Measurements from ENCODE around the gene SCFD2.
"Not testable (repeated sequence)": the region's sequence is repeated elsewhere in the genome, so short reads cannot be mapped to it uniquely, and the experiment has no call there.

Gene SCFD2

DNA sequence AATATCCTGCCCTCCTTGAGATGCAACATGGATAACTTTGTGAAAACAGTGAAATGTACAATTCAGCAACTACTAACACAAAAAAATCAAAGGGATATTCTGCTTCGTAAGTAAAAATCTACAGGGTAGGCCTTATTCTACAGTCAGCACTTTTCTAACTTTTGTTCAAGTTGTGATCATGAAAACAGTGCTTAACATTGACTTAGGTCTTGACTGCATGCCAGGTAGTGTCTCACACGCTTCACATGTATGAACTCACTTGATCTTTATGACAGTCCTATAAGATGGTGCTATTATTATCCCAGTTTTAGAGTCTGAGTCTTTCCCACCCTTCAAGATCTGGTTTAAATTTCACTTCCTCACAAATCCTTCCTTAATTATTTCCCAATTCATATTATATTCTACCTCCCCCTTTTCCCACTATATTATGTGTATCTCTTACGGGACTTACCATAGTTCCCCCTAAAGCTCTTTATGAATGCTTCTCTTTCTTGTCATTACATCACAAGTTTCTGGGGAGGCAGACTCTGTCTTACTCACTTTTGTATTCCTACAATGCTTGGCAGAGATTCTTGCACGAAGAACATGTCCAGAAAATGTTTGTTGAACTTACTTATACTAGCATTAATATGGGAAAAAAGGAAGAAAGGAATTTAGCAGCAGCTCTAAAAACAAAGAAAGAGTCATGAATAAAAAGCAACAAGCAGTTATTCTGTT is 179.8 kb downstream of the SCFD2 start:
- no peak for DNase-seq

DNA sequence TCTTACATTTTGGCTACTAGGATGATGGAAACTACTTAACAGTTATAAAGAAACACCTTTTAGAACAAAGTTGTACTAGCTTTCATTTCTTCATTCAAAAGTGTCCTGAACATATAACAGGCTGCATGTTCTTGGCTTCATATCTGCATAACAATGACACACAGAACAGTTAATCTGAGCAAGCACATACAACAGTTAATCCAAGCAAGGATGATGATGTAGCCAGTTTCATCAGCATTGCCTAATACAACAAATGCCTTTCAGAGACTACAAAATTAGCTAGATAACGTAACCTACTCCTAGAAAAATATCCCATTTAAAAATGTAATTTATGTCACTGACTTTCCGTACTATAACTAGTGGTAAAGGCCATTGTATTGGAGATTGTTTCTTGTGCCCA is 182.1 kb downstream of the SCFD2 start:
- no peak for DNase-seq

DNA sequence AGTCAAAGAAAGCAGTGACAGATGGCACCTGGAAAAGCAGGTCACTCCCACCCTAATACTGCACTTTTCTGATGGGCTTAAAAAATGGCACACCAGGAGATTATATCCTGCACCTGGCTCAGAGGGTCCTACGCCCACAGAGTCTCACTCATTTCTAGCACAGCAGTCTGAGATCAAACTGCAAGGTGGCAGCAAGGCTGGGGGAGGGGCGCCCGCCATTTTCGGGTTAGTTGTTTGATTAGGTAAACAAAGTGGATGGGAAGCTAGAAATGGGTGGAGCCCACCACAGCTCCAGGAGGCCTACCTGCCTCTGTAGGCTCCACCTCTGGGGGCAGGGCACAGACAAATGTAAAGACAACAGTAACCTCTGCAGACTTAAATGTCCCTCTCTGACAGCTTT is 188.1 kb downstream of the SCFD2 start:
- not testable (repeated sequence) for DNase-seq

DNA sequence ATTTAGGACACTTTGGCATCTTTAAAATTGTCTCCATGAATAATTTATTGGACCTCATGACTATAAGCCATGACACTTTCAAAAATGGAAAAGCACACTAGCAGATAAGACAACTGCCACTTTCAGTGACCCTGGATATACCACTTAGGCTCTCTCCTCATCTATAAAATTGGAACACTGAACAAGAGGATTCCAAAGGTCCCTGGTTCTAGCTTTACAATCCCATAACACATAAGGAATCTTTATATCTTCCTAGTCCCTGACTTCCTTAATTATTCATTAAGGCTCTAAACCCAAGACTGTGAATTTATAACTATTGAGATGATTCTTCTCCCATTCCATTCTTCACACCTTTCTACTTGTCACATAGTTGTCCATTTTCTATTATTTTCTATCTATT is 190.2 kb downstream of the SCFD2 start:
- DNase-seq = no peak

DNA sequence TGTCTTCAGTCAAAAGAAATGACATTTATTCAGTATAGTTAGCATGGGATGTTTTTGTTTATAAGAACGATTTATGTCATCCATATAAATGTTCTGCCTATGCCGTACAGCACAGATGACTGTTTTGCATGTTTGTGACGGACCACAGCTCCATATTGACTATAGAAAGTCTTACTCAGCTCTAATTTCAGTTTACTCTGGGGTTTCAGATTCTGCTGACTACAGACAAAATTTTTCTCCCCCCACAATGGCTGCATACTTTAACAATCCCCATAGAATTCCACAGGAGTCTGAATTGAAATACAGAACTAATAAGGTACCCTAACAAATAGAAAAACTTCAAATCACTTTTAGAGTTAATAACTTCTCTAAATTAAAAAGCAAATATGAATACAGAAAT is 191.0 kb downstream of the SCFD2 start:
- no peak for DNase-seq

DNA sequence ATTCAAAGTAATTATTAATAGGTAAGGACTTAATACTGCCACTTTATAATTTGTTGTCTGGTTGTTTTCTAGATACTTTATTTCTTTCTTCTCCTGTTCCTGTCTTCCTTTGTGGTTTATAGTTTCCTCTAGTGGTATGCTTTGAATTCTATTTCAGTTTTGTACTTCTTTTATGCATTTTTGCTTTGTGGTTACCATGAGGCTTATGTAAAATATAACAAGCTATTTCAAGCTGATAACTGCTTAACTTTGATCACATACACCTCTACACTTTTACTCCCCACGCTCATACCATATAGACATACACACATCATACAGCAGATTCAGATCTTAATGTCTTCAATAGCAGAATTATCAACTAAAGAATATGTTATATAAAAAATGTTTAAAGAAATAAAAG is 192.3 kb downstream of the SCFD2 start:
- DNase-seq = no peak

DNA sequence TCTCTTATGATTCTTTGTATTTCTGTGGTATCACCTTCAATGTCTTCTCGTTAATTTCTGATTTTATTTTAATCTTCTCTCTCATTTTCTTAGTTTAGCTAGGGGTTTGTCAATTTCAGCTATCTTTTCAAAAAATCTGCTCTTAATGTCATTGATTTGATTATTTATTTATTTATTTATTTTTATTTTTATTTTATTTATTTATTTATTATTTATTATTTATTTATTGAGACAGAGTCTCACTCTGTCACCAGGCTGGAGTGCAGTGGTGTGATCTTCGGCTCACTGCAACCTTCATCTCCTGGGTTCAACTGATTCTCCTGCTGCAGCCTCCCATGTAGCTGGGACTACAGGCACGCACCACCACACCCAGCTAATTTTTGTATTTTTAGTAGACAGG is 194.1 kb downstream of the SCFD2 start:
- no peak for DNase-seq

DNA sequence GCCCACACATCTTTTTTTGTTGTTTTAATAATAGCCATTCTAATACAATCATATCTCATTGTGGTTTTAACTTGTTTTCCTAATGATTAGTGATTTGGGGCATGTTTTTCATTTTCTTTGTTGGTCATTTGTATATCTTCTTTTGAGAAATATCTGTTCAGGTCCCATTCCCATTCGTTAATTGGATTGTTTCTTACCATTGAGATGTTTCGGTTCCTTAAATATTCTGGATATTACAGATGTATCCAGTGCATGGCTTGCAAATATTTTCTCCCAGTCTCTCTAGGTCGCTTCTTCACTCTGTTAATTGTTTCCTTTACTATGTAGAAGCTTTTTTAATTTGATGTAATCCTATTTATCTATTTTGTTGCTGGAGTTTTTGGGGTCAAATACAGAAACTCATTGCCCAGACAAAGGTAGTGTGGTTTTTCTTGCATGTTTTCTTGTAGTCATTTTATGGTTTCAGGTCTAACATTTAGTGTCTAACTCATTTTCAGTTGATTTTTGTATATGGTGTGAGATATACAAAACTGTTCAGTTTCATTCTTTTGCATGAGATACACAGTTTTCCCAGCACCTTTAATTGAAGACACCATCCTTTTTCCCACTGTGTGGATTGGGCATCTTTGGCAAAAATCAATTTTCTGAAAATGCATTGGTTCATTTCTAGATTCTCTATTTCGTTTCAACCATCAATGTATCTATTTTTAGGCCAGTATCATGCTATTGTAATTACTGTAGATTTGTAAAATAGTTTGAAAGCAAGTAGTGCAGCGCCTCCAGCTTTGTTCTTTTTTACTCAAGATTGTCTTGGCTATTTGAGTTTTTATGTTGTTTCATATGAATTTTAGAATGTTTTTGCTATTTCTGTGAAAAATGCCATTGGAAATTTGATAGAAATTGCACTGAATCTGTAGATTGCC is 195.9 kb downstream of the SCFD2 start:
- DNase-seq = no peak

DNA sequence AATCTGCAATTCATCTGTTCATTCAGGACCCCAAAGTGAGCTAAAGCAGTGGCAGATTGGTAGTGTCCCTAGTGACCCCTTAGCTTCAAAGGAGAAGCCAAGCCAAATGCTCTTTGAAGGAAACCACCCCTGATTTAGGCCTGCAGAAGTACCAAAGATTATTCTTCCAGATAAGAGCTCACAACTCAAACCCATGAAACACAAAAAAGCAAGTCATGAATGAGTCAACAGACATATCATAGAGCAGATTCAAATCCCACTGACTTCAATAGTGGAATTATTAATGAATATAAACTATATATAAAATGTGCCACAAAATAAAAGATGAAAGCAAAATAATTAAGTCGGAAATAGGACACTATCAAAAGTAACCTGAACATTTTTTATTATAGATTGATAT is 197.6 kb downstream of the SCFD2 start:
- DNase-seq = no peak

DNA sequence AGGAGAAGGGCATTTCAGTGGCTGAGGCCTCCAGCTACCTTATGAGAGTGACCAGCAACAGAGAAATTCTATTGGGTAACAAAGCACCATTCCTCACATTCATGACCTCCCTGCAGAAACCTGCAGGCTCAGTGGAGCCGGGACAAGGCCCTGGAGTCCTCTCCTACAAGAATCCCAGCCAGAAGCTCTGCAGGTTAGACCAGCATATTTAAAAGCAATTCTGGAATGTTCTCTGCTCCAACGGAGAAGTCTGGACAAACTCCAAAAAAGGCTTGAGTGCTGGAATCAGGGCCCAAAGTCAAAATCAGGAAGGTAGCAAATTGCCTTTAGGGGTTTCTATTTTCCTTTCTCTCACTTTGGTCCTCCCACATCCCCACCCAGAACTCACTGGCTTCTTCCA is 202.9 kb downstream of the SCFD2 start:
- no peak for DNase-seq

DNA sequence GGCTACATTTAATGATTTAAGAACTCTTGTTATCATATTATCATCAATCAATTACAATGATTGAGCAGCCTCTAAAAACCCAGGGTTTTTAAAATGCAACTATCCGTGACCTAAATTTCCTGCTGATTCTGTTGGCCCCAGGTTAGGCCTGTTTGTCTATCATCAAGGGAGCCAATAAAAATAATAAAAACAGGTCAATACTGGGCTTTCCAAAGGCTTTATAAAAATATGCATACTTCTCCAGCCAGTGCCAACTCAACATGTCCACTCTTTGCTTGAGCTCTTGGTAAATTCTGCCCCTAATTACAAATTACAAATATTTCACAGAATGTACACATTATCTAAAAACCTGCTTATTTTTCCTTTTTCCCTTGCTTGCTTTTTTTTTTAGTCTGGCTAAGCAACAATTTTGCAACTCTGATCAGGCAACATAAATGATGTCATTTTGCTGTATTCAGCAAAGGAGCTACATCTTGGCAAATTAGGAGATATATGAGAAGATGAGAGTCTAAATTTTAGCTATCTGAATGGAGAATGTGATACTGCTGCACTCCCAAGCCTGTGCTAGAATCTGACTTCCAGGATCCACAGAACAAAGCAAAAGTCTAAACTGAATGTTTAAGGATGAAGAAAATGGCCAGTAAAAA is 204.0 kb downstream of the SCFD2 start:
- DNase-seq = no peak

DNA sequence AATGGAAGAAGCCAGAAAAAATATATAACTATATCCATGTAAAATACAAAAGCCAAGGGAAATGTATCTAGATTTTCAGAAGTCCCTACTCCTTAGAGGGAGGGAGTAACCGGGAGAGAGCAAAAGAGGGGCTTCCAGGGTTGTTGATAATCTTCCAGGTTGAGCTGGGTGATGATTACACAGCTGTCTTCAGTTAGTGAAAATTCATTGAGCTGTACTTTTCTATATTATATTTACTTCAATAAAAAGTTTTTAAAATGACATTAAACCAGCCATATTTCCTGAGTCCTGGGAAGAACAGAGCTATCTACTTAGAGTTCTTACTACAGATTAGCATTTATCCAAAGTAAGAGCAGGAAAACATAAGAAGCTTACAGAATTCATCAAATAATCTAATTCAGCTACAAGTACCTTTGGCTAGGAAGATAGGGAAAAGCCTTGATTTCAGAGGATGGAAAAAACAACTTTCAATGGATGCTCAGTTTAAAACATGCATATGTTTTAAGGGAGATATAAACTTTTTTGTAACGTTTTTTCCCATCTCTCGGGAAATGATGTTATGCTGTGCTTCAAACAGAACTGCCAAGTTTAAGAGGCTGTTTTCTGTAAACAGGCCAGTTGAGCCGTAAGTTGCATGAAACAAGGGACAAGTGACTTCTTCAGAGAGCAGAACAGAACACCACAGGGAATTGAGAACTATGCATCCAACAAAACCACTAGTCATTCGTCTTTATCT is 204.6 kb downstream of the SCFD2 start:
- DNase-seq = no peak

DNA sequence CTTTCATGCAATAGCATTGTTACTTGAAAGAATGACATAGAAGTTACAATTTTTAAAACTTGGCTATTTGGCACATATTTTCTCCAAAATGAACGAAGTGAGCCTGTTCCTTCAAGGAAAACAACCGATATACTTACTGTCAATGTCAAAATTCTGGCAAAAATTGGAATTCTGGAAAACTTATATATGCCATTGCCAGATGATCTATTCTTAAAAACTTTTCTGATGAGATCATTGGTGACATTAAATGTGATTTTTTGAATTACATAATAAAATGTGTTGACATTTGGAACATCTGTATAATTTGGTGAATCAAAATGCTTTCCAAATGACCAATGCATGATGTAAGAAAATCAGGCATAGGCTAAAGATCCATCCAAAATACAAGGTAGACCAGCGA is 209.0 kb downstream of the SCFD2 start:
- no peak for DNase-seq

DNA sequence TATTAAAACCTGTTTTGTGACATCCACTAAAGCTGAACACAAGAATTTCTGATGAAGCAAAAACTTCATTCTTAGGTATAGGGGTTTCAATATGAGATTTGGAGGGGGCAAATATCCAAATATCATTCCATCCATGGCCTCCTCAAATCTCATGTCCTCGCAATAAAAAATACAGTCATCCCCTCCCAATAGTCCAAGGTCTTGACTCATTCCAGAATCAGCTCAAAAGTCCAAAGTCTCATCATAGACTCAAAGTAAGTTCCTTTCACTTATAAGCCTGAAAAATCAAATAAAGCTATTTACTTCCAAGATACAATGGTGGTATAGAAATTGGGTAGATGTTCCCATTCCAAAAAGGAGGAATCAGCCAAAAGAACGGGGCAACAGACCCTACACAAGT is 213.4 kb downstream of the SCFD2 start:
- DNase-seq = no peak

DNA sequence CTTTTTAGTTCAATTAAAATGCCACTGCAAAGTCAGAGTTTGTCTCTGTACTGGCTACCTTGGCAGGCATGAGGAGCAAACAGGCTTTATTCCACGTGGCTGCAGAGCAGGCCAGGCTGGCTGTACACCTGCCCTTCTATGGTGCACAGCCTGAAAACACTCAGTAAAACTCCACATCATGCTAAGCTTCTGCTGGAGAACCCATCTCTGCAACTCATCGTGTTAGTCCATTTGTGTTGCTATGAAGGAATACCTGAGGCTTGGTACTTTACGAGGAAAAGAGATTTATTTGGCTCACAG is 214.4 kb downstream of the SCFD2 start:
- DNase-seq = no peak

DNA sequence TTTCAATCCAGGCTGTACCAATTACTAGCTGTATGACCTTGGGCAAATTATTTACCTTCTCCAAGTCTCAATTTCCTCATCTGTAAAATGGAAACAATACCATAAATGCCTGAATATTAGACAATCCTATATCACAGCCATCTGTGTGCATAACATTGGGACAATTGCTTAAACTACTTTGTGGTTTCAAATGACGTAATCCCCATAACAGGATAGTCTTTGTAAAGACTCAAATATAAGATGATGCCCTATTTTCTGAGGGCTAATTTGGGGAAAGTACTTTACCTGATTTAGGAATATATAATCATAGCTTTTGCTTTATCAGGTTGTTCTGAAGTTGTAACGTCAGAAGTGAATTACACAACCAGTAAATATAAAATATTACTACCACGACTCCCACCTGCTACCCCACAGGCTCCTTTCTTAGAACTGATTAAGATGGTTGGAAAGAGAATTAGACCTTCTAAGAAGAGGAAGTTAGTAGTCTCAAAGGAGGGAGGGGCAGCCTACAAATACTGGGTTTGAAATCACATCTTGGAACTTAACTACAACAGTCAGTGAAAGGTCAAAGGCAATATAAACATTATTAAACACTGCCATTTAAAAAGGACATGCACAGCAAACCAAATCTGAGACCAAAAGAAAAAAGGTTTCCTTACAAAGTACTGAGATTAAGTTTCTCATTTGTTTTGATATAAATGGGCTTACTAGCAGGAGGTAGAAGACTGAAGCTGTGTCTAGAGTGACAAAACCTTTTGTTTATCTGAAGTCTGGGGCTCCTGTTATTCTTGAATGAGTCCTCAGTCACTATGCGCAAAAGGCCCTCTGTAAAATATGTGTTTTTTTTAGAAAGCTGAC is 215.0 kb downstream of the SCFD2 start:
- no peak for DNase-seq

DNA sequence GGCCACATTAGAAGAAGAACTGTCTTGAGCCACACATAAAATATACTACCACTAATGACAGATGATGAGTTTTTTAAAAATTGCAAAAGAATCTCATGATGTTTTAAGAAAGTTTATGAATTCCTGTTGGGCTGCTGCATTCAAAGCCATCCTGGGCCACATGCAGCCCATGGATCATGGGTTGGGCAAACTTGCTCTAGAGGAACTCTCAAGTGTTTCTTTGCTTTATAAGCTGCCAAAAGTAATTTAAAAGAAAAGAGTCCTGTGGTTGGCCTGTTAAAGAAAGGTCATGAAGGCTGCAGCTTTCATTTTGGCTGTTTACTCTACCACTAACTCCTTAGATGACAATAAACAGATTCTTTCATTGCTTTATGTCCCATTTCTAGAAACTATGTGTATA is 218.2 kb downstream of the SCFD2 start:
- no peak for DNase-seq

DNA sequence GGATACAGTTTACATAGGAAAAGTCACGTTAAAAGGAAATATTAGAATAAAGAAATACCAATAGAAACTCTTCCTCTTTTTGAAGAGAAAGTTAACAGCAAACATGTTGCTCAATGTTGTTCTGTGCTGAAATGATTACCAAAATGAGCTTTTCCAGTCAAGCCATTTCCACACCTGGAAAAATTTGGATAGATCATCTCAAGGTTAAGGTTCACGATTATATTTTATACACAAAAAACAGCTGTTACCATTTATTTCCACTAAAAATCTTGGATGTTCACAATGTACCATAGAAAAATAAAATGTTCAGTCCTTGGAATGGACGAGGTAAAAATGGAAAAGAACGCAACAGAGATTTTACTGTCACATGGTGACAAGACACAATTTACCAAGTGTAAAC is 218.7 kb downstream of the SCFD2 start:
- DNase-seq = no peak

DNA sequence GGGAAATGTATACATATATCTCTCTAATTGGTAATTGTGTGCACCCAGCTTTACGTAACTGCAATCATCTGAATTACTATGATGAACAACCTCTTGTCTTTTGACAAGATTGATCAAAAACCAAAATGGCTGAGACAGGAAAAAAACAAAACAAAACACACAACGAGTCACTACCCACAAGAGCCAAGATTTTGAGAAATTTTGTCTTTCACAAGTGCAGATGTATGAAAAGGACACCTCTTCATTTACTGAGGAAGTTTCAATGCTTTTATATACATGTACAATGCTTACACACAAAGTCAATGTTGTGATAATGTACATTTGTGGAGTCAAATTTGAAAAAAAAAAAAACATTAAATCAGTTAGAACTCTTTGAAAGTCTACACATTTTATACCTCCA is 224.6 kb downstream of the SCFD2 start:
- DNase-seq = no peak

DNA sequence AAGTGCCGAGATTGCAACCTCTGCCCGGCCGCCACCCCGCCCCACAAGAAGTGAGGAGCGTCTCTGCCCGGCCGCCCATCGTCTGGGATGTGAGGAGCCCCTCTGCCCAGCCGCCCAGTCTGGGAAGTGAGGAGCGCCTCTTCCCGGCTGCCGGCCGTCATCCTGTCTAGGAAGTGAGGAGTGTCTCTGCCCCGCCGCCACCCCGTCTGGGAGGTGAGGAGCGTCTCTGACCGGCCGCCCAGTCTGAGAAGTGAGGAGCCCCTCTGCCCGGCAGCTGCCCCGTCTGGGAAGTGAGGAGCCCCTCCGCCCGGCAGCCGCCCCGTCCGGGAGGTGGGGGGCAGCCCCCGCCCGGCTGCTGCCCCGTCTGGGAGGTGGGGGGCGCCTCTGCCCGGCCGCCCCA is 226.6 kb downstream of the SCFD2 start:
- DNase-seq = not testable (repeated sequence)

DNA sequence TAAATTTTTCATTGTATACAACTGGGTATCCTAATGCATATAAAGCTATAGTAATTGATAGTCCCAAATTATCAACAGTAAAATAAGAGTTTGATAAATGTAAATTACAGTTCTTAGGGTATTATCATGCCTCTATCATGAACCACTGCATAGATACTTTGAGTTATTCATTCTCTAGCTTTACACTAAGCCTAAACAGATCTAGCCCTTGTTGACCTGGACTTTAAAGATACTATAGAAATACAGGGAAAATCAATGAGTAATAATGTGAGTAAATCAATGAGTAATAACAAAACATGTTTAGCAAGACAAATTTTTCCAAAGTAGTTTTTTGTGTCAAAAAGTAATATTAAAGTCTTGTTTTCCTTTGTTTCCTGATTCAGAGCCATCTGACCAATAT is 228.4 kb downstream of the SCFD2 start:
- no peak for DNase-seq

DNA sequence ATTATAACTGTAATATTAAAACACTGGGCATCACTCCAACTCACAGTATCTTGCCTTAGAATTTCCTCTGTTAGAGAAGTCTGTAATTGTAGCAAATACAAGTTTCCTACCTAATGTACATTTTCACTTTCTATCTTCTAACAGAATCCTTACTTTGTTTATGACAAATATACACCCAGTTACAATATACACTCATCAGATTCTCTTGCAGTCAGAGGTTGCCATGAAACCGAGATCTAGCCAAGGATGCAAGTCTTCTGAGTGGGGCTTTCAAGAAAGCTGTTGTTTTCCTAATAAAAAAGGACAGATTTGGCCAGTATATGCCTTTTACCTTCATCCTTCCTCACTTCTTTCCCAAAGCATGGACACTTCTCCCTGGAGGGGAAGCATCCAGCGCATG is 228.9 kb downstream of the SCFD2 start:
- no peak for DNase-seq
